Posterior vena cava (tissue), 2 donors: ENCODE measurements around the gene FUT7. TPM values are rescaled to one million over a fixed set of nuclear protein-coding genes. Genes with fewer than 3 reads are reported as not detected.

Source experiments
- DNase-seq: peaks from one replicate; pipeline ENCODE4 v3.0.0-alpha.2; 2020; ENCODE audit warnings: low spot score
- intact Hi-C, 2 donors: fragments of 100-400 bp; cut with DNase I; formaldehyde crosslinking; loops; one replicate each; pipeline versions ENCODE4 v1.14.1 to v1.14.2; 2022 to 2023
- total RNA-seq, 2 donors: library from RNA; stranded (reverse); fragmentation: NEBNext Ultra II Directional; extraction: Animal tissue kit (Norgen Biotek cat#: 25700); gene quantifications; one replicate each; pipeline ENCODE4 v1.2.1, GENCODE V29; 2021
- donor health status: DM: yes; HTN: yes; CAD: no.
- donor health status: DM: yes; HTN: yes; CAD: no.

Gene FUT7
- total RNA-seq, 2 donors from 2014 or later: 0.24 to 0.32 TPM

- intact Hi-C loops: loop anchor here (2.0 to 5.0 kb wide), 2 partner anchors 240 to 241 kb away; no protein-coding TSS in a partner anchor
- DNase-seq: no peak
Observed at GRCh38 chr9:137027369-137028262, 4.3 kb downstream of the FUT7 start, which contains the start of gene ABCA2. ABCA2 (minus strand) TSS chr9:137028237; CDS start chr9:137028140, 97 bp downstream.

- intact Hi-C loops: loop anchor here (2.0 to 5.0 kb wide), 2 partner anchors 240 kb away; no protein-coding TSS in a partner anchor
Observed at GRCh38 chr9:137026828-137027227, 5.1 kb downstream of the FUT7 start.

GRCh38 chr9:137026384-137026783 is 5.5 kb downstream of the FUT7 start:
- no peak for DNase-seq
- intact Hi-C loops: loop anchor here (2.0 to 5.0 kb wide), 2 partner anchors 239 to 240 kb away; no protein-coding TSS in a partner anchor

More at GRCh38 chr9:137026828-137027227, 5.1 kb downstream of the FUT7 start:
- no peak for DNase-seq

DNA sequence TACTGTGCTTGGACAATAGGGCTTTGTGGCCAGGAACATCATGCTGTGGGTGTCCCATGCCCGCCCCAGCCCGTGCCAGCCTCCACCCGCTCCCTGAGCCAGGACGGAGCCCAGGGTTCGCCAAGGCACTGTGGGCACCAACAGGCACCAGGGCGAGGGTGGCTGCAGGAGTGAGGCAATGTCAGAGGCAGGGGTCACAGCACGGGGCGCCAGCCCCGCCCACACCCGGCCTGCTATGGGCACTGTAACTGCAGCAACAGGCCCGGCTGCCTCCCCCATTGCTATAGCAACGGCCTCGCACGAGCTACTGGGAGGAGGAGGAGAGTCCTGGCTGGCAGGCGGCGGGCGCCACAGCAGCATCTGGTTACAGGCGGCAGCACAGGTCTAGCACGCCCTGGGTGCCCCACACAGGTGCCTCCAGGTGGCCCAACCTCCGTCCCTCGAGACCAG is 6.3 kb downstream of the FUT7 start:
- no peak for DNase-seq
- intact Hi-C loops: loop anchor here in 1 of 2 donors (5.0 kb wide), 1 partner anchor 238 kb away; no protein-coding TSS in a partner anchor

DNA sequence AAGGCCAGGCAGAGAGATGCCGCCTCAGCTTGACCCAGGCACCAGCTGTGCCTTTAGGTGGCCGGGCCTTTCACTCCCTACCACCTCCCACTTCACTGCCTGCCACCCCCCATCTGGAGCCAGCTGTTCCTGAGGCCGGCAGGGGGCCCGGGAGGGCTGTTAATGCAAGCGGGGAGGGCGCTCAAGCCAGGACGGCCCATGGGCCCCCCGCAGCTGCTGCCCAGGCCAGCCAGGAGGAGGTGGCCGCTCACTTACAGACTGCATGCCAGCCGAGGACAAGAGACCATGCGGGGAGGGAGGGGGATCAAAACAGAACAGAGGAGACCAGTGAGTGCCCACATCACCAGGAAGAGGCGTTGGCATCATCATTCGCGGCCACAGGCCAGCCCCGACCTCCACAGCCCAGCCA is 8.3 kb downstream of the FUT7 start:
- DNase-seq: no peak
- intact Hi-C loops: no loop called here

- DNase-seq: no peak
- intact Hi-C loops: no loop called here
Observed at GRCh38 chr9:137023157-137023556, 8.7 kb downstream of the FUT7 start.

DNA sequence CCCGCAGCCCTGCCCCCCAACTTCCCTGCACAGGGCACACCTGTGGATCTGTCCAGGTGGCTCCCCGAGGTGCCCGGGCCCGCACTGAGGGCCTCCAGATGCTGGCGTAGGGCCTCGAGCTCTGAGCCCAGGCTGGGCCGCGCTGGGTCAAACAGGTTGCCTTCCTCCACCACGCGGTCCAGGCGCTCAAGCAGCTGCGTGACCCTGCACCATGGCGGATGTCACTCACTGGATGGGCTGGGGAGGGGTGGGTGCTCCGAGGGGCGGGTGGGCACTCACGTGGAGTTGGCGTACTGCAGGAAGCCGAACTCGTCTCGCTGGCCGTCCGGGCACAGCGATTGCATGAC is 9.3 kb downstream of the FUT7 start:
- intact Hi-C loops: no loop called here
- DNase-seq: no peak

GRCh38 chr9:137021979-137022661 is 9.8 kb downstream of the FUT7 start:
- intact Hi-C loops: no loop called here
- DNase-seq: no peak

DNA sequence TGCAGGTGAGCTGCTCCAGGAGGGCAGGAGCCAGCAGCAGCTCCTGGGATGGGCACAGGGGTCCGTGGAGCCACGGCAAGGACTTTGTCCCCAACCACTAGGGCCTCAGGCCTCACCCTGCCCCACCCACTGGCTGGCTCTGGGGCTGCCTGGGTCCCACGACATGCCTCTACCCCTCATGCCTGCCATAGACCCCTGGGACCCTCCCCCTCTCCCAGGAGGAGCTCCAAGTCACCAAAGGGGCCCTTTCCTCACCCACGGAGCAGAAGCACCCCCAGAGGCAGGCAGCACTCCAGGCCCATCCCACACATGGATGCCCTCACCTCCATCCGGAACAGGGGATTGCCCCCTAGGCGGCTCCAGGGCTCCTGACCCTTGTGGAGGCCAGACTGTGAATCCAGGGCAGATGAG is 10.3 kb downstream of the FUT7 start:
- DNase-seq: no peak
- intact Hi-C loops: no loop called here

DNA sequence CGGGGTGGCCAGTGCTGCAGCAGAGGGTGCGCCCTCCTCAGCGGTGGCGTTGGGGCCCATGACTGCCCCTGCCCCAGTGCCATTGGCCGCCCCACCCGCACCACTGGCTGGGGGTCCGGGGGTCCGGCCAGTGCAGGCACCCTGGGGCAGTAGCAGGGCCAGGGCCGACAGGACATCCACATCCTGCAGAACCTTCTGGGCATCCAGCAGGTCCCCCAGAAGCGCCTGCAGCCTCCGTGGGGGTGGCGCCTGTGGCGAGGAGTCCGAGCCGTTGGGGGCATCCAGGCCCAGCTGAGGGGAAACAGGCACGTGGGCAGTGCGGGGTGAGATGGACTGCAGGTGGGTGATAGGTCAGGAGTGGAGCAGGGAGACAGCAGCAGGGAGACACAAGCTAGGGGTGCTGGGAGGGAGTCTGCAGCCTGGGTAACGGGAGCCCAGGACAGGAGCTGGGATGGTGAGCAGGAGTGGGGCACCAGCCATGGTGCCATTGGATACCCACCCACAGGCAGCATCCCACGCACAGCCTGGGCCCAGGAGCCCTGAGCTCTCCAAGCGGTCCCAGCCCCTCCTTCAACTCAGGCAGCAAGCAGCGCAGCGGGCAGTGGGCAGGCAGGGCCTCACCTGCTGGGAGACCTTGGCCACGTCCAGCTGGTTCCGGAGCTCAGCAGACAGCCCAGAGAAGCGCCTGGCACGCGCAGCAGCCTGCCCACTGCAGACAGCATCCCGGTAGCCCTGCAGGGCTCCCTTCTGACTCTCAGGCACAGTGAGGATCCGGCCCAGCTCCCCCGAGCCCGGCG is 10.9 kb downstream of the FUT7 start:
- intact Hi-C loops: no loop called here
- no peak for DNase-seq

DNA sequence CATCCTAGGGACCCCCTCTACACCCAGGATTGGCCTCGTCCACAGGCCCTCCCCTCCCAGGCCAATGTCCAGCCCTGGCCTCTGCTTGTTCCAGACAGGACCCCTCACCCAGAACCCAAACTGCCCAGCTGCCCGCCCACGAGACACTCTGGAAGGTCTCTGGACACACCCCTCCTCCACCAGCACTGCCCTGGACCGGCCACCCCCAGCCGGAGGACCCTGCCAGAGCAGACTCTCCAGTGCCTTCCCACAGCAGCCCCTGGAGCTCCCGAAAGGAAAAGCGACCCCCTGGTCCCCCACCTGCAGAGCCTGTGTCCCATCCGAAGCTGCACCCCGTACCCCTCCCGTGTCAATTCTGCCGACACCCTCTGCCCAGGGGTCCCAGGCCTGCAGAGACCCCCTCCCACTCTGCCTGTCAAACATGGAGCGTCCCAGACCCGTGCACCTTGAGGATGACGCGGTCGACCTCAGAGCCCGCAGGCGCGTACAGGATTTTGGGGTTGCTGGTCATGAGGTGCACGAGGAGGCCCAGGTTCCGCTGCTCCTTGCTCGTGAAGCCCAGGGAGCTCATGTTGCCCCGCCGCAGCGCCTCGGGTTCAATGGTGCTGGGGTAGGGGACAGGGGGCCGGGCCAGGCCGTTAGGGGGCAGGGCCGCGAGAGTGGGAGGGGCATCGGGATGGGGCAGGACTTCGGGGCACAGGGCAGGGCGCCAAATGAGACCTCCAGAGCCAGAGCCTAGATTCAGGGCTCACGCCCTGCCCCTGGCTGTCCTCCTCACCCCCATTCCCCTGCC is 11.8 kb downstream of the FUT7 start:
- intact Hi-C loops: loop anchor here in 1 of 2 donors (5.0 kb wide), 1 partner anchor 413 kb away; no protein-coding TSS in a partner anchor
- DNase-seq: no peak

GRCh38 chr9:137018761-137019559 is 12.9 kb downstream of the FUT7 start:
- no peak for DNase-seq
- intact Hi-C loops: loop anchor here in 1 of 2 donors (5.0 kb wide), 1 partner anchor 412 kb away; no protein-coding TSS in a partner anchor

DNA sequence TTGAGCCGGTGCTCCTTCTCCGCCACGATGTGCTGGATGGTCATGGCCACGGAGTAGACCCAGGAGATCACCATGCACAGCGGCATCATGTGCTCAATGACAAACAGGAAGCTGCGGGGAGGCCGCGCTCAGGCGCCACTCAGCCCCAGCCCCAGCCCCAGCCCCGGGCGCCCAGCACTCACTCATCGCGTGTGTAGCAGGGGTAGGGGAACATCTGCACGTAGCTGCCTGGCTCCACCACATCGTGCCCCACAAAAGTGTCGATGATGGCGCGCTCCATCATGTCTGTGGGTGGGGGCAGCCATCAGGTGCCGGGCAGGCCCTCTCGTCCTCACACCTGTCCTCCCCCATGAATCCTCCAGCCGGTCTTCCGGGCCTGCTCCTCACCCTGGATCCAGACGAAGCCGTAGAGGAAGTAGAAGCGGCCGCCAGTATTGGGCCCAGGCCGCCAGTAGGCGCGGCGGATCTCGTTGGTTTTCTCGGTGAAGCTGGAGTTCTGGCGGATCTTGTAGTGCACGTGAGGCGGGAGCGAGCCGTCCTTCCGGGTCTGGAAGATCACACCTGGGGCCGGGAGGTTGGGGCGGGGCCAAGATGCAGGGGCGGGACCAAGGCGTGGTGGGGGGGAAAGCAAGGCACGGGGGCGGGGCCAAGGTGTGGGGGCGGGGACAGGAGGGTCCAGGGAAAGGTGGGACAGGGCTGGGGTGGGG is 13.9 kb downstream of the FUT7 start:
- no peak for DNase-seq
- intact Hi-C loops: loop anchor here in 1 of 2 donors (5.0 kb wide), 1 partner anchor 411 kb away; no protein-coding TSS in a partner anchor

DNA sequence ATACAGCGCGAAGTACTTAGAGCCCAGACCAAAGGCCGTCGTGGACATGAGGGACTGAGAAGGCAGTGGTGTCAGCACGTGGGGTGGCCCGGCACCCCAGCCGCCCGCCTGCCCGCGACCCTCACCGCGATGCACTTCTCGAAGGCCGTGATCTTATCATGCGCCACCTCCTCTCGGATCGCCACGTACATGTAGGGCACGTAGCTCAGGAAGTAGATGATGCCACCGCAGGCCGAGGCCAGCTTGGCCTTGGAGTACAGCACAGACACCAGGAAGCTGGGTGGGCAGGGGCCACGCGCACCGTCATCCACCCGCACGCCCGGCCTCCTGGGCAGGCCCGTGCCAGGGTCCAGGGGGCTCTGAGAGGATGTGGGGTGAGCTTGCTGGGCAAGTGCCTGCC is 14.8 kb downstream of the FUT7 start:
- DNase-seq: no peak
- intact Hi-C loops: loop anchor here in 1 of 2 donors (5.0 kb wide), 1 partner anchor 410 kb away; no protein-coding TSS in a partner anchor

- DNase-seq: no peak
- intact Hi-C loops: loop anchor here in 1 of 2 donors (5.0 kb wide), 1 partner anchor 409 kb away; no protein-coding TSS in a partner anchor
Observed at GRCh38 chr9:137016436-137016835, 15.5 kb downstream of the FUT7 start.

DNA sequence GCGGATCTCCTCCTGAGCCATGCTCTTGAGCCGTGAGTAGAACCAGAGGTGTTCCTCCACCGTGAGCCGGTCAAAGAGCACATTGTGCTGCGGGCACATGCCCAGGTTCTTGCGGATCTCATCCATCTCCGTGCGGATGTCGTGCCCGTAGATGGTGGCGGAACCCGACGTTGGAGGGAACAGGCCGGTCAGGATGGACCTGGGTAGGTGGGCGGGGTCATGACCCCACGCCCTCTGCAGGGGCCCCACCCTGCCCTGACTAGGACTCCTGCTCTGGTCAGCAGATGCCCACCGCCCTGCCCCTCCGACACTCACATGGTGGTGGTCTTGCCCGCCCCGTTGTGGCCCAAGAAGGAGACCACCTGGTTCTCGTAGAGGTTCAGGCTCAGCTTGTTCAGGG is 15.9 kb downstream of the FUT7 start:
- intact Hi-C loops: loop anchor here in 1 of 2 donors (5.0 kb wide), 1 partner anchor 409 kb away; no protein-coding TSS in a partner anchor
- DNase-seq: no peak

DNA sequence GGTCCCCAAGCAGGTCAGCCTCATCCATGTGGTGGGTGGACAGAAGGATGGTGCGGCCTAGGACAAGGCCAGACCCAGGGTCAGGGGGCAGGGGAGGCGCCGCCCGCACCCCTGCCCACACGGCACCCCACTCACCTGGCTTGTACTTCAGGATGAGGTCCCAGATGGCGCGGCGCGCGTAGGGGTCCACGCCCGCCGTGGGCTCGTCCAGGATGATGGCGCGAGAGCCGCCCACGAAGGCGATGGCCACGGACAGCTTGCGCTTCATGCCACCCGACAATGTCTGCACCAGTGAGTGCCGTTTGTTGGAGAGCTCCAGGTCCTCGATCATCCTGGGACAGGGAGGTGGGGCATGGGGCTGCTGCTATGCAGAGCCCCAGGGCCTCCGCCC is 16.4 kb downstream of the FUT7 start:
- no peak for DNase-seq
- intact Hi-C loops: loop anchor here in 1 of 2 donors (5.0 kb wide), 1 partner anchor 408 kb away; no protein-coding TSS in a partner anchor
